Nephron progenitor cell (in vitro differentiated cells): ENCODE measurements around the gene RGN.

Experiments used
- DNase-seq: peaks from one replicate; pipeline ENCODE4 v3.0.0; 2021
- H3K27ac Mint-ChIP-seq: 2 replicates; pipeline ENCODE4 v1.8.0; 2021; ENCODE audit warnings: mild to moderate bottlenecking, moderate library complexity, mixed read lengths
- H3K27me3 Mint-ChIP-seq: 2 replicates; pipeline ENCODE4 v1.8.0; 2021; ENCODE audit warnings: mild to moderate bottlenecking, low read depth, mixed read lengths; ENCODE audit not compliant: poor library complexity
- H3K36me3 Mint-ChIP-seq: 2 replicates; pipeline ENCODE4 v1.8.0; 2021; ENCODE audit warnings: low read depth, mixed read lengths
- H3K4me1 Mint-ChIP-seq: 2 replicates; pipeline ENCODE4 v1.8.0; 2021; ENCODE audit warnings: mixed read lengths
- H3K4me3 Mint-ChIP-seq: 2 replicates; pipeline ENCODE4 v1.8.0; 2021; ENCODE audit warnings: mild to moderate bottlenecking, moderate library complexity, mixed read lengths
- H3K9me3 Mint-ChIP-seq: 2 replicates; pipeline ENCODE4 v1.8.0; 2021; ENCODE audit warnings: mild to moderate bottlenecking, moderate library complexity, mixed read lengths
- CTCF ChIP-seq: fragments of 200-600 bp; sonication (generic); IDR thresholded peaks from 2 replicates; pipeline ENCODE4 v1.5.0; 2021; ENCODE audit warnings: antibody characterized with exemption

The RGN gene

GRCh38 chrX:47138171-47138570 lies 59.9 kb downstream of the RGN start:
- Mint-ChIP-seq H3K27ac (no peak overlapping the region), H3K27me3 (no peaks in the 10 kb centered on the region), H3K36me3 (peaks cover 22% of the 10 kb centered on the region), H3K4me3 (no peak overlapping the region), H3K9me3 (peaks cover 65% of the 10 kb centered on the region), H3K4me1 (peaks cover 2% of the 10 kb centered on the region)
- no peak for TF ChIP-seq CTCF
- DNase-seq = no peak
